G401 (cell line): ENCODE data around the gene TMCC3. TPM values are rescaled to one million over a fixed set of nuclear protein-coding genes. Genes with fewer than 3 reads are reported as not detected.
A peak's percentile ranks its signal among the peaks of the same experiment; 100 is the strongest.

ENCODE experiments used
- DNase-seq: peaks from one replicate; pipeline ENCODE4 v3.0.0-alpha.2; 2015; ENCODE audit warnings: low spot score
- in situ Hi-C: cut with HindIII; loops from 2 replicates; pipeline ENCODE4 v1.10.0; 2016; ENCODE audit warnings: low sequenced_read_pairs, mixed read lengths
- total RNA-seq: library from RNA; depleted of rRNA; stranded (reverse); fragments of >200 nt; shearing (Covaris generic); gene quantifications from 2 replicates; pipeline ENCODE4 v1.2.3, GENCODE V29; 2014

TMCC3 gene
- total RNA-seq, 1 experiment from 2014 or later: 6.5 TPM

- no peak for DNase-seq
- in situ Hi-C loops: no loop called here
Observed at GRCh38 chr12:94641283-94641682, 9.1 kb downstream of the TMCC3 start.

- no peak for DNase-seq
- in situ Hi-C loops: no loop called here
Observed at GRCh38 chr12:94640134-94640928, 10.0 kb downstream of the TMCC3 start.

GRCh38 chr12:94638521-94638920, 11.8 kb downstream of the TMCC3 start:
- in situ Hi-C loops: no loop called here
- peak; percentile 67 for DNase-seq

- DNase-seq: no peak
- in situ Hi-C loops: no loop called here
Observed at GRCh38 chr12:94637390-94638113, 12.8 kb downstream of the TMCC3 start.

GRCh38 chr12:94636462-94637085, 13.8 kb downstream of the TMCC3 start:
- no peak for DNase-seq
- in situ Hi-C loops: no loop called here

- DNase-seq: no peak
- in situ Hi-C loops: no loop called here
Observed at GRCh38 chr12:94634717-94635116, 15.6 kb downstream of the TMCC3 start.

- no peak for DNase-seq
- in situ Hi-C loops: no loop called here
Observed at GRCh38 chr12:94633401-94633800, 17.0 kb downstream of the TMCC3 start.

GRCh38 chr12:94631058-94631457, 19.3 kb downstream of the TMCC3 start:
- no peak for DNase-seq
- in situ Hi-C loops: no loop called here

- in situ Hi-C loops: no loop called here
- no peak for DNase-seq
Observed at GRCh38 chr12:94628819-94629472, 21.4 kb downstream of the TMCC3 start.

GRCh38 chr12:94628369-94628768, 22.0 kb downstream of the TMCC3 start:
- in situ Hi-C loops: no loop called here
- no peak for DNase-seq

GRCh38 chr12:94625531-94625930, 24.8 kb downstream of the TMCC3 start:
- no peak for DNase-seq
- in situ Hi-C loops: no loop called here

GRCh38 chr12:94623161-94623920, 27.0 kb downstream of the TMCC3 start:
- DNase-seq: no peak
- in situ Hi-C loops: no loop called here

- in situ Hi-C loops: no loop called here
- DNase-seq: no peak
Observed at GRCh38 chr12:94622475-94622874, 27.9 kb downstream of the TMCC3 start.

GRCh38 chr12:94621662-94622359, 28.5 kb downstream of the TMCC3 start:
- no peak for DNase-seq
- in situ Hi-C loops: no loop called here

- in situ Hi-C loops: no loop called here
- no peak for DNase-seq
Observed at GRCh38 chr12:94620621-94621020, 29.7 kb downstream of the TMCC3 start.

- in situ Hi-C loops: no loop called here
- DNase-seq: no peak
Observed at GRCh38 chr12:94618995-94619695, 31.2 kb downstream of the TMCC3 start.

GRCh38 chr12:94617101-94617500, 33.3 kb downstream of the TMCC3 start:
- DNase-seq: no peak

GRCh38 chr12:94616203-94616729, 34.1 kb downstream of the TMCC3 start:
- peak; percentile 20 for DNase-seq
- in situ Hi-C loops: no loop called here

More at GRCh38 chr12:94617101-94617500, 33.3 kb downstream of the TMCC3 start:
- in situ Hi-C loops: no loop called here
